HepG2 (cell line): ENCODE data around the gene ACTR6. TPM values are rescaled to one million over a fixed set of nuclear protein-coding genes. Genes with fewer than 3 reads are reported as not detected.

ENCODE experiments used
- EHMT2 ChIP-seq: fragments of 200-600 bp; sonication (generic); IDR thresholded peaks from 2 replicates; pipeline ENCODE4 v1.7.0; 2017; ENCODE audit warnings: antibody characterized with exemption, low read depth, low read length, borderline replicate concordance
- HNRNPK ChIP-seq: fragments of 200-400 bp; formaldehyde crosslinking; IDR thresholded peaks from 2 replicates; pipeline ENCODE4 v1.6.1; 2018; ENCODE audit warnings: low read length, low read depth, moderate library complexity, mild to moderate bottlenecking; ENCODE audit not compliant: poor library complexity, severe bottlenecking
- JUND ChIP-seq: sonication (generic); formaldehyde crosslinking; IDR thresholded peaks from 2 replicates; pipeline ENCODE4 v1.8.0; 2022; ENCODE audit warnings: mild to moderate bottlenecking, missing genetic modification reagents
- KLF11 ChIP-seq: IDR thresholded peaks from 2 replicates; pipeline ENCODE4 v1.6.1; 2016; ENCODE audit warnings: missing compliant biosample characterization
- MAFF ChIP-seq: IDR thresholded peaks from 2 replicates; pipeline ENCODE4 v1.6.1; 2011; ENCODE audit warnings: low read depth, low read length, improper control_type of control experiment
- MBNL3 ChIP-seq: fragments of 250-450 bp; sonication (Bioruptor Pico); conservative IDR thresholded peaks from 2 replicates; pipeline ENCODE4 v1.8.0; 2022; ENCODE audit warnings: mild to moderate bottlenecking, inconsistent platforms
- MIER3 ChIP-seq: IDR thresholded peaks from 2 replicates; pipeline ENCODE4 v1.6.1; 2016; ENCODE audit warnings: missing compliant biosample characterization, borderline replicate concordance
- NBN ChIP-seq: fragments of 450-650 bp; conservative IDR thresholded peaks from 2 replicates; pipeline ENCODE4 v1.6.1; 2017
- NKX3-1 ChIP-seq: sonication (generic); formaldehyde crosslinking; IDR thresholded peaks from 2 replicates; pipeline ENCODE4 v1.5.0; 2020; ENCODE audit warnings: missing genetic modification reagents
- SNAI1 ChIP-seq: sonication (generic); formaldehyde crosslinking; IDR thresholded peaks from 2 replicates; pipeline ENCODE4 v1.5.0; 2020; ENCODE audit warnings: mild to moderate bottlenecking, missing genetic modification reagents, borderline replicate concordance
- SP5 ChIP-seq: IDR thresholded peaks from 2 replicates; pipeline ENCODE4 v1.6.1; 2016; ENCODE audit warnings: low read depth, borderline replicate concordance
- TOE1 ChIP-seq: sonication (generic); formaldehyde crosslinking; IDR thresholded peaks from 2 replicates; pipeline ENCODE4 v1.4.0; 2020; ENCODE audit warnings: mild to moderate bottlenecking, missing genetic modification reagents
- ZC3H13 ChIP-seq: sonication (generic); formaldehyde crosslinking; IDR thresholded peaks from 2 replicates; pipeline ENCODE4 v1.8.1; 2023; ENCODE audit warnings: mild to moderate bottlenecking, missing genetic modification reagents, moderate library complexity
- ZNF546 ChIP-seq: sonication (generic); formaldehyde crosslinking; conservative IDR thresholded peaks from 2 replicates; pipeline ENCODE4 v1.8.1; 2023; ENCODE audit warnings: mild to moderate bottlenecking, missing genetic modification reagents
- ZNF709 ChIP-seq: sonication (generic); formaldehyde crosslinking; IDR thresholded peaks from 2 replicates; pipeline ENCODE4 v1.5.0; 2020; ENCODE audit warnings: mild to moderate bottlenecking, missing genetic modification reagents
- ZNF776 ChIP-seq: sonication (generic); formaldehyde crosslinking; IDR thresholded peaks from 2 replicates; pipeline ENCODE4 v1.4.0; 2020; ENCODE audit warnings: mild to moderate bottlenecking, missing genetic modification reagents
- ZZZ3 ChIP-seq: sonication (generic); formaldehyde crosslinking; IDR thresholded peaks from 2 replicates; pipeline ENCODE4 v1.4.0; 2020; ENCODE audit warnings: missing genetic modification reagents, mild to moderate bottlenecking, borderline replicate concordance
- polyA plus RNA-seq, 8 experiments: library from polyadenylated mRNA; depleted of rRNA in 3 of 8; stranded (reverse) in 7 of 8; unstranded in 1 of 8; fragments of >200 nt; fragmentation: Illumina TruSeq in 4 of 8; extraction: Trizol in 4 of 8; gene quantifications; 2 replicates each; pipeline versions ENCODE4 v1.2.1 to v1.2.3, GENCODE V29; 2011 to 2016; ENCODE audit warnings: low read depth in 4 of 8, missing spikeins in 1 of 8, mixed read lengths in 1 of 8; ENCODE audit not compliant: insufficient read depth in 1 of 8
- total RNA-seq, 5 experiments: library from RNA; depleted of rRNA; stranded (reverse); fragments of >200 nt; fragmentation: Illumina TruSeq; extraction: Trizol; gene quantifications; 2 replicates each; pipeline ENCODE4 v1.2.3, GENCODE V29; 2016; ENCODE audit warnings: low read depth in 1 of 5
- TF ChIP-seq, protein P1 (sequence below): IDR thresholded peaks from 2 replicates; pipeline ENCODE4 v1.4.0; 2020; ENCODE audit warnings: mild to moderate bottlenecking, missing genetic modification reagents
- TF ChIP-seq, protein P2 (sequence below): sonication (generic); formaldehyde crosslinking; IDR thresholded peaks from 2 replicates; pipeline ENCODE4 v1.9.0; 2021; ENCODE audit warnings: missing genetic modification reagents, borderline replicate concordance
- TF ChIP-seq, protein P3 (sequence below): sonication (generic); formaldehyde crosslinking; IDR thresholded peaks from 2 replicates; pipeline ENCODE4 v1.8.1; 2023; ENCODE audit warnings: missing genetic modification reagents, mild to moderate bottlenecking, borderline replicate concordance
- TF ChIP-seq, protein P4 (sequence below): sonication (generic); formaldehyde crosslinking; IDR thresholded peaks from 2 replicates; pipeline ENCODE4 v1.5.1; 2020; ENCODE audit warnings: missing genetic modification reagents, mild to moderate bottlenecking, borderline replicate concordance

Gene ACTR6
- total and polyA plus RNA-seq, 2 of the 13 experiments (the other 11 are each of a cell fraction or from before 2014, with no cell fraction given) = 12.9 to 22.4 TPM

DNA sequence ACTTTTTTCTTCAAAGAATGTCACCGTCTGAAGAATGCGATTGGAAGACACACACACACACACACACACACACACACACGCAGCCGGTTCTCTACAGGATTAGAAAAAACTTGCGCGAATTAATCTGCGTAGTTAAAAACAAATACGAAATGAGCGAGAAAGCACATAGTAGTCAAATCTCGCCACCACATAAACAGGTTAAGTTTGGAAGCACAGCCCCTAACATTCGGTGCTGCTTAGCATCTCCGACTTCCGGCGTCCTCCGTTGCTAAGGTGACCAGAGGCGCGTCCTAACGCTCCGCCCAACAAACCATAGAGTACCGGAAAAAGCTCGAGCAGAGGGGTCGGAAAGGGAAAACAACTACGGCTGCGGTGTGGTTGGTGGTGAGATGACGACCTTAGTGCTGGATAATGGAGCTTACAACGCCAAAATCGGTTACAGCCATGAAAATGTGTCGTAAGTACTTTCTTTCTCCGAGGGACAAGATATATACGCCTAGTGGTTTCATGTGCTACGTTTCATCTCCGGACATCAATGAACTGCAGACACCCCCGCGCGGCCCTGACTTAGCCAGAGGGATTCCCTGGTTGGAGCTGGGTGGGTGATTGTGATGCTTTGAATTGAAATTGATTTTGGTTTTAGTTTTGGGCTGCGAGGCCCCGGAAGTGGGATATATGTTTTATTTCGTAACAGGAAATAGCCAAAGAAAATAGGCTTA, at the start of gene ACTR6 (continued):
- 0 out of 2 replicates have a peak, but pooled peaks have one; percentile 27 for TF ChIP-seq MIER3 (CRISPR knock-in tag)
- TF ChIP-seq ZC3H13 (CRISPR knock-in tag) = no peak
- no peak for TF ChIP-seq SNAI1 (CRISPR knock-in tag)
- no peak for TF ChIP-seq NKX3-1 (CRISPR knock-in tag)
- no peak for TF ChIP-seq HNRNPK
- TF ChIP-seq ZNF709 (CRISPR knock-in tag) = no peak
- peak; percentile 57; the same call in 1 of the 2 replicates for TF ChIP-seq KLF11
- TF ChIP-seq ZNF546 (CRISPR knock-in tag) = no peak
- no peak for TF ChIP-seq MBNL3
- TF ChIP-seq, protein P1, sequence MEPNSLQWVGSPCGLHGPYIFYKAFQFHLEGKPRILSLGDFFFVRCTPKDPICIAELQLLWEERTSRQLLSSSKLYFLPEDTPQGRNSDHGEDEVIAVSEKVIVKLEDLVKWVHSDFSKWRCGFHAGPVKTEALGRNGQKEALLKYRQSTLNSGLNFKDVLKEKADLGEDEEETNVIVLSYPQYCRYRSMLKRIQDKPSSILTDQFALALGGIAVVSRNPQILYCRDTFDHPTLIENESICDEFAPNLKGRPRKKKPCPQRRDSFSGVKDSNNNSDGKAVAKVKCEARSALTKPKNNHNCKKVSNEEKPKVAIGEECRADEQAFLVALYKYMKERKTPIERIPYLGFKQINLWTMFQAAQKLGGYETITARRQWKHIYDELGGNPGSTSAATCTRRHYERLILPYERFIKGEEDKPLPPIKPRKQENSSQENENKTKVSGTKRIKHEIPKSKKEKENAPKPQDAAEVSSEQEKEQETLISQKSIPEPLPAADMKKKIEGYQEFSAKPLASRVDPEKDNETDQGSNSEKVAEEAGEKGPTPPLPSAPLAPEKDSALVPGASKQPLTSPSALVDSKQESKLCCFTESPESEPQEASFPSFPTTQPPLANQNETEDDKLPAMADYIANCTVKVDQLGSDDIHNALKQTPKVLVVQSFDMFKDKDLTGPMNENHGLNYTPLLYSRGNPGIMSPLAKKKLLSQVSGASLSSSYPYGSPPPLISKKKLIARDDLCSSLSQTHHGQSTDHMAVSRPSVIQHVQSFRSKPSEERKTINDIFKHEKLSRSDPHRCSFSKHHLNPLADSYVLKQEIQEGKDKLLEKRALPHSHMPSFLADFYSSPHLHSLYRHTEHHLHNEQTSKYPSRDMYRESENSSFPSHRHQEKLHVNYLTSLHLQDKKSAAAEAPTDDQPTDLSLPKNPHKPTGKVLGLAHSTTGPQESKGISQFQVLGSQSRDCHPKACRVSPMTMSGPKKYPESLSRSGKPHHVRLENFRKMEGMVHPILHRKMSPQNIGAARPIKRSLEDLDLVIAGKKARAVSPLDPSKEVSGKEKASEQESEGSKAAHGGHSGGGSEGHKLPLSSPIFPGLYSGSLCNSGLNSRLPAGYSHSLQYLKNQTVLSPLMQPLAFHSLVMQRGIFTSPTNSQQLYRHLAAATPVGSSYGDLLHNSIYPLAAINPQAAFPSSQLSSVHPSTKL = peak; percentile 61
- TF ChIP-seq MAFF = no peak
- TF ChIP-seq, protein P2, sequence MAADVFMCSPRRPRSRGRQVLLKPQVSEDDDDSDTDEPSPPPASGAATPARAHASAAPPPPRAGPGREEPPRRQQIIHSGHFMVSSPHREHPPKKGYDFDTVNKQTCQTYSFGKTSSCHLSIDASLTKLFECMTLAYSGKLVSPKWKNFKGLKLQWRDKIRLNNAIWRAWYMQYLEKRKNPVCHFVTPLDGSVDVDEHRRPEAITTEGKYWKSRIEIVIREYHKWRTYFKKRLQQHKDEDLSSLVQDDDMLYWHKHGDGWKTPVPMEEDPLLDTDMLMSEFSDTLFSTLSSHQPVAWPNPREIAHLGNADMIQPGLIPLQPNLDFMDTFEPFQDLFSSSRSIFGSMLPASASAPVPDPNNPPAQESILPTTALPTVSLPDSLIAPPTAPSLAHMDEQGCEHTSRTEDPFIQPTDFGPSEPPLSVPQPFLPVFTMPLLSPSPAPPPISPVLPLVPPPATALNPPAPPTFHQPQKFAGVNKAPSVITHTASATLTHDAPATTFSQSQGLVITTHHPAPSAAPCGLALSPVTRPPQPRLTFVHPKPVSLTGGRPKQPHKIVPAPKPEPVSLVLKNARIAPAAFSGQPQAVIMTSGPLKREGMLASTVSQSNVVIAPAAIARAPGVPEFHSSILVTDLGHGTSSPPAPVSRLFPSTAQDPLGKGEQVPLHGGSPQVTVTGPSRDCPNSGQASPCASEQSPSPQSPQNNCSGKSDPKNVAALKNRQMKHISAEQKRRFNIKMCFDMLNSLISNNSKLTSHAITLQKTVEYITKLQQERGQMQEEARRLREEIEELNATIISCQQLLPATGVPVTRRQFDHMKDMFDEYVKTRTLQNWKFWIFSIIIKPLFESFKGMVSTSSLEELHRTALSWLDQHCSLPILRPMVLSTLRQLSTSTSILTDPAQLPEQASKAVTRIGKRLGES (CRISPR knock-in tag) = no peak
- no peak for TF ChIP-seq NBN
- TF ChIP-seq TOE1 (CRISPR knock-in tag) = no peak
- TF ChIP-seq ZZZ3 = no peak
- TF ChIP-seq, protein P3, sequence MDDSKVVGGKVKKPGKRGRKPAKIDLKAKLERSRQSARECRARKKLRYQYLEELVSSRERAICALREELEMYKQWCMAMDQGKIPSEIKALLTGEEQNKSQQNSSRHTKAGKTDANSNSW (CRISPR knock-in tag) = no peak
- TF ChIP-seq EHMT2 = no peak
- TF ChIP-seq, protein P4, sequence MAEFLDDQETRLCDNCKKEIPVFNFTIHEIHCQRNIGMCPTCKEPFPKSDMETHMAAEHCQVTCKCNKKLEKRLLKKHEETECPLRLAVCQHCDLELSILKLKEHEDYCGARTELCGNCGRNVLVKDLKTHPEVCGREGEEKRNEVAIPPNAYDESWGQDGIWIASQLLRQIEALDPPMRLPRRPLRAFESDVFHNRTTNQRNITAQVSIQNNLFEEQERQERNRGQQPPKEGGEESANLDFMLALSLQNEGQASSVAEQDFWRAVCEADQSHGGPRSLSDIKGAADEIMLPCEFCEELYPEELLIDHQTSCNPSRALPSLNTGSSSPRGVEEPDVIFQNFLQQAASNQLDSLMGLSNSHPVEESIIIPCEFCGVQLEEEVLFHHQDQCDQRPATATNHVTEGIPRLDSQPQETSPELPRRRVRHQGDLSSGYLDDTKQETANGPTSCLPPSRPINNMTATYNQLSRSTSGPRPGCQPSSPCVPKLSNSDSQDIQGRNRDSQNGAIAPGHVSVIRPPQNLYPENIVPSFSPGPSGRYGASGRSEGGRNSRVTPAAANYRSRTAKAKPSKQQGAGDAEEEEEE (CRISPR knock-in tag) = 0 out of 2 replicates have a peak, but pooled peaks have one; percentile 70
- TF ChIP-seq JUND (CRISPR knock-in tag) = no peak
- TF ChIP-seq SP5 = peak; percentile 75
- TF ChIP-seq ZNF776 (CRISPR knock-in tag) = no peak; the same call in 1 of the 2 replicates
